HepG2 (cell line): Measurements from ENCODE around the gene C1QL4. TPM values are rescaled to one million over a fixed set of nuclear protein-coding genes. Genes with fewer than 3 reads are reported as not detected.
A peak's percentile ranks its signal among the peaks of the same experiment; 100 is the strongest.

Experiments used
- CHD2 ChIP-seq: IDR thresholded peaks from 2 replicates; pipeline ENCODE4 v1.6.1; 2011; ENCODE audit warnings: low read depth, low read length, improper control_type of control experiment
- CTCF ChIP-seq: sonication (generic); formaldehyde crosslinking; IDR thresholded peaks from 2 replicates; pipeline ENCODE4 v1.5.0; 2020; ENCODE audit warnings: mild to moderate bottlenecking, missing genetic modification reagents, moderate library complexity
- HOMEZ ChIP-seq: IDR thresholded peaks from 2 replicates; pipeline ENCODE4 v1.6.1; 2016; ENCODE audit warnings: low read depth
- ISX ChIP-seq: sonication (generic); formaldehyde crosslinking; conservative IDR thresholded peaks from 2 replicates; pipeline ENCODE4 v1.5.0; 2020; ENCODE audit warnings: missing genetic modification reagents
- JUNB ChIP-seq: sonication (generic); formaldehyde crosslinking; IDR thresholded peaks from 2 replicates; pipeline ENCODE4 v1.8.0; 2022; ENCODE audit warnings: missing genetic modification reagents, mild to moderate bottlenecking, borderline replicate concordance
- NRL ChIP-seq: sonication (generic); formaldehyde crosslinking; IDR thresholded peaks from 2 replicates; pipeline ENCODE4 v1.5.0; 2020; ENCODE audit warnings: missing genetic modification reagents, mild to moderate bottlenecking, moderate library complexity, borderline replicate concordance
- REPIN1 ChIP-seq: sonication (generic); formaldehyde crosslinking; IDR thresholded peaks from 2 replicates; pipeline ENCODE4 v1.8.0; 2022; ENCODE audit warnings: missing genetic modification reagents, low read depth, mild to moderate bottlenecking, borderline replicate concordance
- ZFP37 ChIP-seq: sonication (generic); formaldehyde crosslinking; IDR thresholded peaks from 2 replicates; pipeline ENCODE4 v1.4.0; 2020; ENCODE audit warnings: missing genetic modification reagents, borderline replicate concordance
- ZNF512 ChIP-seq: sonication (generic); formaldehyde crosslinking; IDR thresholded peaks from 2 replicates; pipeline ENCODE4 v1.4.0; 2020; ENCODE audit warnings: mild to moderate bottlenecking, missing genetic modification reagents
- ZNF512B ChIP-seq: sonication (generic); formaldehyde crosslinking; IDR thresholded peaks from 2 replicates; pipeline ENCODE4 v1.5.1; 2020; ENCODE audit warnings: missing genetic modification reagents, mild to moderate bottlenecking, borderline replicate concordance
- ZNF770 ChIP-seq: sonication (generic); formaldehyde crosslinking; IDR thresholded peaks from 2 replicates; pipeline ENCODE4 v1.5.0; 2020; ENCODE audit warnings: mild to moderate bottlenecking, missing genetic modification reagents
- ZNF850 ChIP-seq: sonication (generic); formaldehyde crosslinking; conservative IDR thresholded peaks from 2 replicates; pipeline ENCODE4 v1.9.0; 2021; ENCODE audit warnings: mild to moderate bottlenecking, missing genetic modification reagents
- ZSCAN25 ChIP-seq: sonication (generic); formaldehyde crosslinking; IDR thresholded peaks from 2 replicates; pipeline ENCODE4 v1.8.0; 2022; ENCODE audit warnings: mild to moderate bottlenecking, missing genetic modification reagents
- polyA plus RNA-seq, 8 experiments: library from polyadenylated mRNA; depleted of rRNA in 3 of 8; stranded (reverse) in 7 of 8; unstranded in 1 of 8; fragments of >200 nt; fragmentation: Illumina TruSeq in 4 of 8; extraction: Trizol in 4 of 8; gene quantifications; 2 replicates each; pipeline versions ENCODE4 v1.2.1 to v1.2.3, GENCODE V29; 2011 to 2016; ENCODE audit warnings: low read depth in 4 of 8, missing spikeins in 1 of 8, mixed read lengths in 1 of 8; ENCODE audit not compliant: insufficient read depth in 1 of 8
- total RNA-seq, 5 experiments: library from RNA; depleted of rRNA; stranded (reverse); fragments of >200 nt; fragmentation: Illumina TruSeq; extraction: Trizol; gene quantifications; 2 replicates each; pipeline ENCODE4 v1.2.3, GENCODE V29; 2016; ENCODE audit warnings: low read depth in 1 of 5
- TF ChIP-seq, protein P1 (sequence below): sonication (generic); formaldehyde crosslinking; IDR thresholded peaks from 2 replicates; pipeline ENCODE4 v1.4.0; 2020; ENCODE audit warnings: missing genetic modification reagents

Gene C1QL4
- total and polyA plus RNA-seq, 2 of the 13 experiments (the other 11 are each of a cell fraction or from before 2014, with no cell fraction given), result 0.03 TPM; not detected in 1

DNA sequence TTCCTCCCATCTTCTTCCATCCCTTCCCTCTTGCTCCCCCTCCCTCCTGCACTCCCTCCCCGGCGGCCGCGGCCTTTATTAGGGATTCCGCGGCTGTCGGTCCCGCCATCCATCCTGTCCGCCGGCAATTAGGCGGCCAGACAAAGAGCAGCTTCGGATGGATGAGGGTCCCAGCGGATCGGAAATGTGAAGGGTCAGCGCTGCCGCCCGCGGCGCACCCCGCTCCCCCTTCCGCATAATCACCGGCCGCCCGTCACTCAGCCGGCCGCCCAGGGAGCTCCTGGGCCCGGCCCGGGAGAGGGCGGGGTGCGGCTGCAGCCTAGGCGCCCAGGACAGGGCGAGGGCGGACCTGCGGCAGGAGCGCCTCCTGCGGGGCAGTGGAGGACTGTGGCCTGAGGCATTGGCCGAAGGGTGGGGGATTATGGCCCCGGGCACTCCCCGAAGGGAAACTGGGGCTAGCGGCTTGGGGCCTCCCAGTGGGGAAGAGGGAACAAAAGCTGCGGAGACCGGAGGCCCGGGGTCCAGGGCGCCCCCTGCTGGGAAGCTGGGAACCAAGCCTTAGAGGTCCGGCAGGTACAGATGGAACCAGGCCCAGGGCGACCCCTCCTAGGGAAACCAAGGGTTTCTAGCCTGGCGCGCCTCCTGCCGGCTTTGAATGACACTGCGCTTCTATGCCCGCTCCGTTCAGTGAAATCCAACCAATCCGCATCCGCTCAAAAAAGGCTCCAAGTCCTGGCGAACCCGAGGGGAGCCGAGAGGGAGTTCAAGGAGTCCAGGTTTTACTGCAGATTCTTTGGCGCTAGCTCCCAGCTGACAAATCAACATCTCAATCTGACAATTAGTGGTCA, 5.3 kb upstream of the C1QL4 start (continued):
- TF ChIP-seq HOMEZ (CRISPR knock-in tag) (0 out of 2 replicates have a peak, but pooled peaks have one; percentile 29), ZNF850 (CRISPR knock-in tag) (no peak), NRL (CRISPR knock-in tag) (0 out of 2 replicates have a peak, but pooled peaks have one; percentile 23), ZFP37 (CRISPR knock-in tag) (no peak), ISX (no peak), JUNB (CRISPR knock-in tag) (no peak), ZSCAN25 (no peak), REPIN1 (CRISPR knock-in tag) (no peak), ZNF770 (CRISPR knock-in tag) (peak; percentile 79; the same call in 1 of the 2 replicates), ZNF512B (CRISPR knock-in tag) (no peak), CHD2 (no peak), CTCF (CRISPR knock-in tag) (peak; percentile 91), ZNF512 (CRISPR knock-in tag) (no peak)
- TF ChIP-seq, protein P1, sequence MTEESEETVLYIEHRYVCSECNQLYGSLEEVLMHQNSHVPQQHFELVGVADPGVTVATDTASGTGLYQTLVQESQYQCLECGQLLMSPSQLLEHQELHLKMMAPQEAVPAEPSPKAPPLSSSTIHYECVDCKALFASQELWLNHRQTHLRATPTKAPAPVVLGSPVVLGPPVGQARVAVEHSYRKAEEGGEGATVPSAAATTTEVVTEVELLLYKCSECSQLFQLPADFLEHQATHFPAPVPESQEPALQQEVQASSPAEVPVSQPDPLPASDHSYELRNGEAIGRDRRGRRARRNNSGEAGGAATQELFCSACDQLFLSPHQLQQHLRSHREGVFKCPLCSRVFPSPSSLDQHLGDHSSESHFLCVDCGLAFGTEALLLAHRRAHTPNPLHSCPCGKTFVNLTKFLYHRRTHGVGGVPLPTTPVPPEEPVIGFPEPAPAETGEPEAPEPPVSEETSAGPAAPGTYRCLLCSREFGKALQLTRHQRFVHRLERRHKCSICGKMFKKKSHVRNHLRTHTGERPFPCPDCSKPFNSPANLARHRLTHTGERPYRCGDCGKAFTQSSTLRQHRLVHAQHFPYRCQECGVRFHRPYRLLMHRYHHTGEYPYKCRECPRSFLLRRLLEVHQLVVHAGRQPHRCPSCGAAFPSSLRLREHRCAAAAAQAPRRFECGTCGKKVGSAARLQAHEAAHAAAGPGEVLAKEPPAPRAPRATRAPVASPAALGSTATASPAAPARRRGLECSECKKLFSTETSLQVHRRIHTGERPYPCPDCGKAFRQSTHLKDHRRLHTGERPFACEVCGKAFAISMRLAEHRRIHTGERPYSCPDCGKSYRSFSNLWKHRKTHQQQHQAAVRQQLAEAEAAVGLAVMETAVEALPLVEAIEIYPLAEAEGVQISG (CRISPR knock-in tag), result peak; percentile 33; the same call in 1 of the 2 replicates
